ENCODE results near the gene RINL.

DNA sequence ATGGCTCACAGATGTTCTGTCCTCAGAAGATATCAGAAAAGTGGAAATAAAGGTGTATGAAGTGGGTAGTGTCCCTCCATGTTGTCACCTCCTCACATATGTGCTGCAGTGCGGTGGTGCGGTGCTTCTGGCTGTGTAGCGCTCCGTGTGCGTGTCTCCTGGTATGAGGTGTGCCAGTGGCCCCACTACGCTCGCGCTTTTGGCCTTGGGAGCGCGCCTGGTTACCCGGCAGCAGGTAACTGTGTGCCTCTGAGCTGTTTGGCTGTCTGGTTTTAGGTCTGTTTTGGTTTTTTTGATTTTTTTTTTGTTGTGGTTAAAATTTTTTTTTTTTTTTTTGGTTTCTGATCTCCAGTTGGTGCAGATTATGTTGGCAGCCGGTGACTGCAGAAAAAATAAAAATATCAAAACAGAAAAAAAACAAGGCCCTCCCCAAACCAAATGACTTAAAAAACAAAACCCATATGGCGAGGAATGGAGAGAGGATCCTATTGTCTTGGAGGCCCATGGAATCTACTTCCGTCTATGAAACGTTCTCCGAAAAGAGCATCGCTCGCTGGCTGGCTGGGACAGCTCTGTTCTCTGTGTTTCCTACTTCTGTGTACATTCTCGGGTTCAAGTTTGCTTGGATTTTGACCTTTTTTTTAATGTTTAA lies 36.2 kb downstream of the RINL start:
- TF ChIP-seq, protein P1, sequence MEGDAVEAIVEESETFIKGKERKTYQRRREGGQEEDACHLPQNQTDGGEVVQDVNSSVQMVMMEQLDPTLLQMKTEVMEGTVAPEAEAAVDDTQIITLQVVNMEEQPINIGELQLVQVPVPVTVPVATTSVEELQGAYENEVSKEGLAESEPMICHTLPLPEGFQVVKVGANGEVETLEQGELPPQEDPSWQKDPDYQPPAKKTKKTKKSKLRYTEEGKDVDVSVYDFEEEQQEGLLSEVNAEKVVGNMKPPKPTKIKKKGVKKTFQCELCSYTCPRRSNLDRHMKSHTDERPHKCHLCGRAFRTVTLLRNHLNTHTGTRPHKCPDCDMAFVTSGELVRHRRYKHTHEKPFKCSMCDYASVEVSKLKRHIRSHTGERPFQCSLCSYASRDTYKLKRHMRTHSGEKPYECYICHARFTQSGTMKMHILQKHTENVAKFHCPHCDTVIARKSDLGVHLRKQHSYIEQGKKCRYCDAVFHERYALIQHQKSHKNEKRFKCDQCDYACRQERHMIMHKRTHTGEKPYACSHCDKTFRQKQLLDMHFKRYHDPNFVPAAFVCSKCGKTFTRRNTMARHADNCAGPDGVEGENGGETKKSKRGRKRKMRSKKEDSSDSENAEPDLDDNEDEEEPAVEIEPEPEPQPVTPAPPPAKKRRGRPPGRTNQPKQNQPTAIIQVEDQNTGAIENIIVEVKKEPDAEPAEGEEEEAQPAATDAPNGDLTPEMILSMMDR (optimal IDR thresholded peaks at IDR 0.05 in 1 of 3, IDR thresholded peaks at IDR 0.05 in 1 of 3, conservative IDR thresholded peaks at IDR 0.05 in 1 of 3; ENCODE audit: extremely low read depth in 1 of 3, insufficient read depth in 2 of 3, low read length in 3 of 3), result no peak
- no peak for TF ChIP-seq EZH2 (IDR thresholded peaks at IDR 0.05; ENCODE audit: low read length)
